ENCODE results near the gene CD22.

The CD22 gene

DNA sequence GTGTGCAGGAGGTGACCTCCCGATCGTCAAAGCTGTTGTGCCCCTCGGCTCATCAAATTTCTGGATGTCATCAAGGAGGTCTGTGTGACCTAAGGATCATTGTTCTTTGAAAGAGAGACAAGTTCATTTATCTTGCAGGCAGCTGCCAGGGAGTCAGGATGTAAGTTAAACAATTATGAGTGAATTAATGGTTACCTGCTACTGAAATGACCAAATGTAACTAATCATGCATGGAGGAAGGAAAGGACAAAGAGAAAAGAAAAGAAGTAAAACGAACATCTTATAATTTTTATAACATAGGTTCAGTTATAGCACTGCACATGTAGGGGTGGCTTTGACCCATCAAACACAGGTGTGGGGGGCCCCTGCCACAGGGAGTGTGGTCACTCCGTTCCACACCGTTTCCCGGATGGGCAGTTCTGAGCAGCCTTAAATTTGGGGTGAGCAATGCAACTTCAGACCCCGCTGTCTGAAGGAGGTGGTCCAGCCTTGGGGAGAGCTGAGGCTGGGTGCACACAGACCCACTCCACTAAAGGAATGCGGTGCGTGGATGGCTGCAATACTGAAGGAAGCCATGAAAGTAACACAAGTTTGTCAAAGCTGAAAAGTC, 5.3 kb downstream of the CD22 start:
- no peak for TF ChIP-seq CTCF (conservative IDR thresholded peaks at IDR 0.05; ENCODE audit: low read length)
- DNase-seq (ENCODE audit: low read depth), result no peak
- H3K4me3 ChIP-seq (ENCODE audit: low read length), result no peak overlapping the region

- no peak overlapping the region for H3K4me3 ChIP-seq (ENCODE audit: low read length)
- DNase-seq (ENCODE audit: low read depth), result no peak
- no peak for TF ChIP-seq CTCF (conservative IDR thresholded peaks at IDR 0.05; ENCODE audit: low read length)
These were observed 7.4 kb downstream of the CD22 start for GRCh38 chr19:35336166-35336955.

DNA sequence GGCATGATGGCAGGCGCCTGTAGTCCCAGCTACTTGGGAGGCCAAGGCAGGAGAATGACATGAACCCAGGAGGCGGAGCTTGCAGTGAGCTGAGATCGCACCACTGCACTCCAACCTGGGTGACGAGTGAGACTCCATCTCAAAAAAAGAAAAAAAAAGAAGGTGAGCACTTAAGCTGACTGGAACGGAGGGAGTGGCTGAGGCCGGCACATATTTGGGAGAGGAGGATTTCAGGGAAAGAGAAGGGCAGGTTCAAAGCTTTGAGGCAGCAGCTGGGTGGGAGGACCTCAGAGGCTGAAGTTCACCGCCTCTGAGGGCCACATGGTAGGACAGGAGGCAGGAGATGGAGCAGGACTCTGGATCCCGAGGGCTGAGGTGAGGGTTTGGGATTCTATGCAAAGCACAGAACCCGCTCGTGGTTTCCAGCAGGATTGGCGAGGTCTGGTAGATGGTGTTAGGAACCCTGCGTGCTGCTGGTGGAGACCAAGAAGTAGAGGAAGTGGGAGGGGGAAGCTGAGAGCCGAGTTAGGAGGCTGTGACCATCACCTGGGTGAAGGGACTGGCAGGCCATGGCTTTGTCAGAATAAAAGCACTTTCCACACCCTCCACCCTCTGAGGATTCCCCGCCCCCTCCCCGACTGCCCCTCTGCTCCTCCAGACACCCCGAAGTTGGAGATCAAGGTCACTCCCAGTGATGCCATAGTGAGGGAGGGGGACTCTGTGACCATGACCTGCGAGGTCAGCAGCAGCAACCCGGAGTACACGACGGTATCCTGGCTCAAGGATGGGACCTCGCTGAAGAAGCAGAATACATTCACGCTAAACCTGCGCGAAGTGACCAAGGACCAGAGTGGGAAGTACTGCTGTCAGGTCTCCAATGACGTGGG, 8.4 kb downstream of the CD22 start:
- no peak overlapping the region for H3K4me3 ChIP-seq (ENCODE audit: low read length)
- TF ChIP-seq CTCF (conservative IDR thresholded peaks at IDR 0.05; ENCODE audit: low read length), result no peak
- no peak for DNase-seq (ENCODE audit: low read depth)

- H3K4me3 ChIP-seq (ENCODE audit: low read length), result no peak overlapping the region
- TF ChIP-seq CTCF (conservative IDR thresholded peaks at IDR 0.05; ENCODE audit: low read length), result no peak
- no peak for DNase-seq (ENCODE audit: low read depth)
These were observed 9.0 kb downstream of the CD22 start for GRCh38 chr19:35337984-35338296.

GRCh38 chr19:35340431-35340830, 11.4 kb downstream of the CD22 start:
- no peak for DNase-seq (ENCODE audit: low read depth)
- TF ChIP-seq CTCF (conservative IDR thresholded peaks at IDR 0.05; ENCODE audit: low read length), result no peak
- no peak overlapping the region for H3K4me3 ChIP-seq (ENCODE audit: low read length)

- TF ChIP-seq CTCF (conservative IDR thresholded peaks at IDR 0.05; ENCODE audit: low read length), result no peak
- DNase-seq (ENCODE audit: low read depth), result no peak
- H3K4me3 ChIP-seq (ENCODE audit: low read length), result no peak overlapping the region
These were observed 12.0 kb downstream of the CD22 start for GRCh38 chr19:35341006-35341405.
